ENCODE results near the gene TDO2.
A peak's percentile ranks its signal among the peaks of the same experiment; 100 is the strongest.
"Not testable (repeated sequence)": the region's sequence is repeated elsewhere in the genome, so short reads cannot be mapped to it uniquely, and the experiment has no call there.

Gene TDO2

GRCh38 chr4:155903453-155903852 is at the start of gene TDO2:
Gene TDO2 (plus strand): TSS chr4:155903696. CDS start chr4:155903759, 63 bp downstream.
- no peak for DNase-seq

GRCh38 chr4:155854582-155855226 is 48.8 kb upstream of the TDO2 start:
- peak; percentile 30 for DNase-seq

- DNase-seq = no peak
Measured at GRCh38 chr4:155855897-155856296, 47.6 kb upstream of the TDO2 start.

GRCh38 chr4:155866177-155866576 is 37.3 kb upstream of the TDO2 start, which contains the start of gene ASIC5:
Gene ASIC5 (minus strand): TSS chr4:155866277. CDS start chr4:155866226, 51 bp downstream.
- DNase-seq = no peak

GRCh38 chr4:155875878-155876277 is 27.6 kb upstream of the TDO2 start:
- no peak for DNase-seq

- no peak for DNase-seq
Measured at GRCh38 chr4:155877971-155878370, 25.5 kb upstream of the TDO2 start.

- no peak for DNase-seq
Measured at GRCh38 chr4:155878611-155879010, 24.9 kb upstream of the TDO2 start.

GRCh38 chr4:155879767-155880166 is 23.7 kb upstream of the TDO2 start:
- no peak for DNase-seq

GRCh38 chr4:155881555-155881954 is 21.9 kb upstream of the TDO2 start:
- no peak for DNase-seq

- no peak for DNase-seq
Measured at GRCh38 chr4:155883895-155884294, 19.6 kb upstream of the TDO2 start.

- no peak for DNase-seq
Measured at GRCh38 chr4:155885666-155886065, 17.8 kb upstream of the TDO2 start.

GRCh38 chr4:155887045-155887444 is 16.5 kb upstream of the TDO2 start:
- DNase-seq = no peak

GRCh38 chr4:155887847-155888570 is 15.5 kb upstream of the TDO2 start:
- DNase-seq = no peak

GRCh38 chr4:155889031-155889793 is 14.3 kb upstream of the TDO2 start:
- DNase-seq = peak; percentile 20

- DNase-seq = no peak
Measured at GRCh38 chr4:155889946-155890345, 13.6 kb upstream of the TDO2 start.

- DNase-seq = no peak
Measured at GRCh38 chr4:155891058-155891457, 12.4 kb upstream of the TDO2 start.

GRCh38 chr4:155898371-155898770 is 5.1 kb upstream of the TDO2 start:
- not testable (repeated sequence) for DNase-seq

- no peak for DNase-seq
Measured at GRCh38 chr4:155899891-155900290, 3.6 kb upstream of the TDO2 start.

GRCh38 chr4:155900381-155900780 is 3.1 kb upstream of the TDO2 start:
- DNase-seq = no peak

GRCh38 chr4:155901013-155901412 is 2.5 kb upstream of the TDO2 start:
- DNase-seq = no peak

- DNase-seq = no peak
Measured at GRCh38 chr4:155904331-155904730, 835 bp downstream of the TDO2 start.

GRCh38 chr4:155906554-155907247 is 3.2 kb downstream of the TDO2 start:
- peak; percentile 97 for DNase-seq

- no peak for DNase-seq
Measured at GRCh38 chr4:155907556-155907955, 4.1 kb downstream of the TDO2 start.

Measured in amniotic stem cell (primary cell).